ENCODE results near the gene PSEN2. TPM values are rescaled to one million over a fixed set of nuclear protein-coding genes. Genes with fewer than 3 reads are reported as not detected.

Gene PSEN2
- total RNA-seq, 4 donors from 2014 or later = 8.3 to 23.5 (median 17.8) TPM

GRCh38 chr1:226904772-226905171 lies 34.4 kb downstream of the PSEN2 start:
- Histone ChIP-seq H3K27me3 (no peaks in the 10 kb centered on the region), H3K27ac (peak overlapping the region in 1 of 4 donors; percentile 69), H3K4me3 (no peak overlapping the region), H3K4me1 (peaks cover 0 to 6% (median 3%) of the 10 kb centered on the region in 3 donors), H3K36me3 (peaks cover 0 to 24% (median 0%) of the 10 kb centered on the region in 3 donors), H3K9me3 (no peaks in the 10 kb centered on the region)
- WGBS, 2 donors = 62 to 70% methylated on average over 3 of the region's 3 CpGs
- DNase-seq = no peak
- intact Hi-C loops (cut with DNase I) = no loop called here
- TF ChIP-seq, protein P1, sequence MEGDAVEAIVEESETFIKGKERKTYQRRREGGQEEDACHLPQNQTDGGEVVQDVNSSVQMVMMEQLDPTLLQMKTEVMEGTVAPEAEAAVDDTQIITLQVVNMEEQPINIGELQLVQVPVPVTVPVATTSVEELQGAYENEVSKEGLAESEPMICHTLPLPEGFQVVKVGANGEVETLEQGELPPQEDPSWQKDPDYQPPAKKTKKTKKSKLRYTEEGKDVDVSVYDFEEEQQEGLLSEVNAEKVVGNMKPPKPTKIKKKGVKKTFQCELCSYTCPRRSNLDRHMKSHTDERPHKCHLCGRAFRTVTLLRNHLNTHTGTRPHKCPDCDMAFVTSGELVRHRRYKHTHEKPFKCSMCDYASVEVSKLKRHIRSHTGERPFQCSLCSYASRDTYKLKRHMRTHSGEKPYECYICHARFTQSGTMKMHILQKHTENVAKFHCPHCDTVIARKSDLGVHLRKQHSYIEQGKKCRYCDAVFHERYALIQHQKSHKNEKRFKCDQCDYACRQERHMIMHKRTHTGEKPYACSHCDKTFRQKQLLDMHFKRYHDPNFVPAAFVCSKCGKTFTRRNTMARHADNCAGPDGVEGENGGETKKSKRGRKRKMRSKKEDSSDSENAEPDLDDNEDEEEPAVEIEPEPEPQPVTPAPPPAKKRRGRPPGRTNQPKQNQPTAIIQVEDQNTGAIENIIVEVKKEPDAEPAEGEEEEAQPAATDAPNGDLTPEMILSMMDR (IDR thresholded peaks at IDR 0.05) = no peak
- no peak for TF ChIP-seq POLR2A (IDR thresholded peaks at IDR 0.05)

DNA sequence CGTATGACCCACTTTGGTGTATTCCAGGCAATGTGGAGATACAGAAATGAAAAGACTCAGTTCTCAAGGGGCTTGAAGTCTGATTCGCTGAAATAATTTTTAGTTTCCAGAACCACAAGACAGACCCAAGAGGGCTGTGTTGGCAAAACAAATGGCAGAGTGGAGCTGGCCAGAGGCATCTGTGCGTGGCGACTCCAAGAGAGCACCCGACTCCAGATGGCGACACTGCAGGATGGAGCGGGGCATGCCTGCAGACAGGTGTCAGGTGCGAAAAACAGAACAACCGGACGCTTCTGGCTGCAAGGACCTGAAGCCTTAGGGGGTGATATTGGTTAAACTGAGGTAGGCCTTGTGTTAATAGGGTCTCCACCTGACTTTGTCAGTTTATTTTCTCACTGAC lies 38.0 kb downstream of the PSEN2 start:
- Histone ChIP-seq H3K4me1 (peaks cover 0 to 4% (median 3%) of the 10 kb centered on the region in 3 donors), H3K9me3 (no peaks in the 10 kb centered on the region), H3K36me3 (no peaks in the 10 kb centered on the region), H3K27me3 (no peaks in the 10 kb centered on the region), H3K27ac (no peak overlapping the region), H3K4me3 (no peak overlapping the region)
- 95 to 96% methylated on average over 10 of the region's 10 CpGs for WGBS, 2 donors
- intact Hi-C loops (cut with DNase I) = no loop called here
- no peak for DNase-seq
- no peak for TF ChIP-seq POLR2A (IDR thresholded peaks at IDR 0.05)
- TF ChIP-seq, protein P1 (IDR thresholded peaks at IDR 0.05) = no peak

DNA sequence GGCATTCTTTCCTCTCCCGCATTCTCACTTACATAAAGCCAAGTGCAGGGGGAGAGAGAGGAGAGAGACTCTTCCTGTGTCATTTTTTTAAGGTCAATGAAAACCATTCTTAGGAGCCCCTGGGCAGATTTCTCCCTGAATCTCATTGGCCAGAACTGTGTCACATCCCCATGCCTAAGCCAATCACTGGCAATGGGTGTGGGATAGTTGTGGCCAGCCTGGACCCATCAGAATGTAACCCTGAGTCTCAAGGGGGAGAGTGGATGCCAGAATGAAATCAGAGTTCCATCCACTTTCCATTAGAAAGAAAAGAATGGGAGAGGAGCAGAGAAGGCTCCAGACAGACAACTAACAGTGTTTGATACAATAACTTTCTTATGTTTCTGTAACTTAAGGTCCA lies 38.5 kb downstream of the PSEN2 start:
- Histone ChIP-seq H3K4me1 (peaks cover 0 to 3% (median 0%) of the 10 kb centered on the region in 3 donors), H3K27ac (no peak overlapping the region), H3K9me3 (no peaks in the 10 kb centered on the region), H3K36me3 (no peaks in the 10 kb centered on the region), H3K27me3 (no peaks in the 10 kb centered on the region), H3K4me3 (no peak overlapping the region)
- intact Hi-C loops (cut with DNase I) = no loop called here
- DNase-seq = no peak
- WGBS, 2 donors = 75 to 87% methylated on average over 1 of the region's 1 CpG
- TF ChIP-seq, protein P1 (IDR thresholded peaks at IDR 0.05) = no peak
- TF ChIP-seq POLR2A (IDR thresholded peaks at IDR 0.05) = no peak

GRCh38 chr1:226912587-226913176 lies 42.3 kb downstream of the PSEN2 start:
- no peak for DNase-seq
- Histone ChIP-seq H3K27ac (no peak overlapping the region), H3K9me3 (no peaks in the 10 kb centered on the region), H3K27me3 (no peaks in the 10 kb centered on the region), H3K4me1 (no peaks in the 10 kb centered on the region), H3K4me3 (no peak overlapping the region), H3K36me3 (no peaks in the 10 kb centered on the region)
- intact Hi-C loops (cut with DNase I) = no loop called here
- TF ChIP-seq POLR2A (IDR thresholded peaks at IDR 0.05) = no peak
- TF ChIP-seq, protein P1 (IDR thresholded peaks at IDR 0.05) = peak; percentile 20 to 68 (median 48)
- 50 to 56% methylated on average over 10 to 11 of the region's 13 CpGs for WGBS, 2 donors

DNA sequence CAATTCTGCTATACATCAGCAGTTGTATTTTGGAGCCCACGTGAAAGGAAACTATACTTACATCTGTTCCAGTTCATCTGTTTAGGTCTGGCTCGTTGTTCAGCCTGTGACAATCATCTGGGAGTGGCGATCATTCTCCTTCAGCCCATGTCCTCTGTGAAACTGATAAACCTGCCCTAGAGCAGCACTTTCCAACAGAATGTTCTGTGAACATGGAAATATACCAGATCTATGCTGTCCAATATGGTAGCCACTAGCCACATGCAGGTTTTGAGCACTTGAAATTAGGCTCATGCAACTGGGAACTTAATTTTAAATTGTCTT lies 45.2 kb downstream of the PSEN2 start:
- no peak overlapping the region for H3K27ac ChIP-seq
- intact Hi-C loops (cut with DNase I) = no loop called here
- 68 to 71% methylated on average over 3 of the region's 3 CpGs for WGBS, 2 donors

More for the DNA sequence above, 45.2 kb downstream of the PSEN2 start:
- H3K27me3 ChIP-seq = no peaks in the 10 kb centered on the region
- H3K9me3 ChIP-seq = no peaks in the 10 kb centered on the region
- peaks cover 0 to 9% (median 0%) of the 10 kb centered on the region in 3 donors for H3K36me3 ChIP-seq
- H3K4me1 ChIP-seq = no peaks in the 10 kb centered on the region
- DNase-seq = no peak
- no peak overlapping the region for H3K4me3 ChIP-seq
- TF ChIP-seq, protein P1 (IDR thresholded peaks at IDR 0.05) = no peak
- TF ChIP-seq POLR2A (IDR thresholded peaks at IDR 0.05) = no peak
